ENCODE measurements around the gene PSD4.
A peak's percentile ranks its signal among the peaks of the same experiment; 100 is the strongest.

The PSD4 gene

DNA sequence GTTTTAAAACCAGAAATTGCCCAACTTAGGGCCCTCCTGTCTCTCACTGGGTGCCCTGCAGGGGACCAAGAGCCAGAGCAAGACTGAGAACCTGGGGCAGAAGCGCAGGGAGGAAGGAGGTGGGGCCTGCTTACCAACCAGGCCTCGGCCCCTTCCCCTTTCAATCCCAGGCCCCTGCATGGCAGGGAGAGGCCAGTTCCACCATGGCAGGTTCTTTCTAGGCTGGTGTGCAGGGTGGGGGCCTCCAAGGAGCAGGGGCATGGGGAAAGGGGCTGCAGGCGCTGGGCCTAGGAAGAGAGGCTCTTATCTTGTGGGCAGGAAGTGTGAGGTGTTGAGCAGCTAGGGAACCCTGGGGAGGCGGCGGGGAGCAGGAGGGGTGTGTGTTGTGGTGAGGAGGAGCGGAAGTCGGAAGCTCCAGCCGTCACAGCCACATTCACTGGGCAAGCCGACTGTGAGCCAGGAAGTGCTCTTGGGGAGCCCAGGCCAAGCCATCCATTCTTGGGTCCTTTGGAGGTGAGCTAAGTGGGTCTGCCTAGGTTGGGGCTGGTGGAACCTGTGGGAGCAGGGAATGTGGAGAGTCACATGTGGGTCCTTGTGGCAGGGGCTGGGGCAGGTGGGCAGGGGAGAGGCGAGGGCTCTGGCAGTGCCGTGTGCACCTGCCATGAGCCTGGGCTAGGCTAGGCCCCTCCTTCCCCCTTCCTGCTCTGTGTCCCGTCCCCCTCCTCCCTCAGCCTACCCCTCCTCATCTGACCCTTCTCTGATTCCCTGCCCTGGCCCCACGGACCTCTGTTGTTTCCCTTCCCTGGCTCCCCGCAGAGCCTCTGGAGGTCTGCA lies at the start of gene PSD4:
Gene PSD4 (plus strand): TSS at position 430 of the 834 bp plus-strand sequence. CDS start 8,486 bp downstream, outside the sequence.
- DNase-seq = no peak

- DNase-seq = no peak
These were observed 49.4 kb upstream of the PSD4 start for GRCh38 chr2:113124181-113124961.

- no peak for DNase-seq
These were observed 48.6 kb upstream of the PSD4 start for GRCh38 chr2:113124984-113125855.

DNA sequence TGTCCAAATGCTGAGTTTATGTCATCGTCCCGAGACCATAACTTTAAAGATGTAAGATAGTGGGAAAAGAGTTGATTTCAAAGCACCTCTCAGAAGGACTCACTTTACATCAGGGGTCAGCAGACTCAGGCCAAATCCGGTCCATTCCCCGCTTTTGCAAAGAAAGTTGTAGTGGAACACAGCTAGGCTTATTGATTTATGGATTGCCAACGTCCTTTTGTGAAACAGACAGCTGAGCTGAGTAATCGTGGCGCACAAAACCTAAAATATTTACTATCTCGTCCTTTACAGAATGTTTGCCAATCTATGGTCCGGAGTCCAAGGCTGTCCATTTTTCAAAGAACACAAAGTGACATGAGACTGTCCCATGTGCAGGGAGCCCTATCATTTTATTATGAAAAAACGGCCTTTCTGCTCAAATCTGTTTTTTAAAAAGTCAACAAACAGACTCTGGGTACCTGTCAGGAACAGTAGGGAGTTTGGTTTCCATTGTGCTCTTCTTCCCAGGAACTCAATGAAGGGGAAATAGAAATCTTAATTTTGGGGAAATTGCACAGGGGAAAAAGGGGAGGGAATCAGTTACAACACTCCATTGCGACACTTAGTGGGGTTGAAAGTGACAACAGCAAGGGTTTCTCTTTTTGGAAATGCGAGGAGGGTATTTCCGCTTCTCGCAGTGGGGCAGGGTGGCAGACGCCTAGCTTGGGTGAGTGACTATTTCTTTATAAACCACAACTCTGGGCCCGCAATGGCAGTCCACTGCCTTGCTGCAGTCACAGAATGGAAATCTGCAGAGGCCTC lies 46.7 kb upstream of the PSD4 start, which contains the start of gene IL1RN:
Gene IL1RN (plus strand): TSS at position 754 of the 801 bp plus-strand sequence. CDS start 27 bp downstream, at position 781.
- no peak for DNase-seq

DNA sequence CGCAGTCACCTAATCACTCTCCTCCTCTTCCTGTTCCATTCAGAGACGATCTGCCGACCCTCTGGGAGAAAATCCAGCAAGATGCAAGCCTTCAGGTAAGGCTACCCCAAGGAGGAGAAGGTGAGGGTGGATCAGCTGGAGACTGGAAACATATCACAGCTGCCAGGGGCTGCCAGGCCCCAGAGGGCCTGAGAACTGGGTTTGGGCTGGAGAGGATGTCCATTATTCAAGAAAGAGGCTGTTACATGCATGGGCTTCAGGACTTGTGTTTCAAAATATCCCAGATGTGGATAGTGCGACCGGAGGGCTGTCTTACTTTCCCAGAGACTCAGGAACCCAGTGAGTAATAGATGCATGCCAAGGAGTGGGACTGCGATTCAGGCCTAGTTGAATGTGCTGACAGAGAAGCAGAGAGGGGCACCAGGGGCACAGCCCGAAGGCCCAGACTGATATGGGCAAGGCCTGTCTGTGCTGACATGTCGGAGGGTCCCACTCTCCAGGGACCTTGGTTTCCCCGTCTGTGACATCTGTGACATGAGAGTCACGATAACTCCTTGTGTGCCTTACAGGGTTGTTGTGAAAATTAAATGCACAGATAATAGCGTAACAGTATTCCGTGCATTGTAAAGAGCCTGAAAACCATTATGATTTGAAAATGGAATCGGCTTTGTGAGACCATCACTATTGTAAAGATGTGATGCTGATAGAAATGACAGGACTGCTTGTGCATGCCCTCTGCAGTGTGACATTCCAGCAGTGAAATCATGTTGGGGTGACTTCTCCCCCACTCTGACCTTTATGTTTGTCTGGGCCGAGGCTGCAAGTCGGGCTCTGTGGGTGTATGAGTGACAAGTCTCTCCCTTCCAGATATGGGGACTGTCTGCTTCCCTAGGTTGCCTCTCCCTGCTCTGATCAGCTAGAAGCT lies 45.9 kb upstream of the PSD4 start:
- no peak for DNase-seq

DNA sequence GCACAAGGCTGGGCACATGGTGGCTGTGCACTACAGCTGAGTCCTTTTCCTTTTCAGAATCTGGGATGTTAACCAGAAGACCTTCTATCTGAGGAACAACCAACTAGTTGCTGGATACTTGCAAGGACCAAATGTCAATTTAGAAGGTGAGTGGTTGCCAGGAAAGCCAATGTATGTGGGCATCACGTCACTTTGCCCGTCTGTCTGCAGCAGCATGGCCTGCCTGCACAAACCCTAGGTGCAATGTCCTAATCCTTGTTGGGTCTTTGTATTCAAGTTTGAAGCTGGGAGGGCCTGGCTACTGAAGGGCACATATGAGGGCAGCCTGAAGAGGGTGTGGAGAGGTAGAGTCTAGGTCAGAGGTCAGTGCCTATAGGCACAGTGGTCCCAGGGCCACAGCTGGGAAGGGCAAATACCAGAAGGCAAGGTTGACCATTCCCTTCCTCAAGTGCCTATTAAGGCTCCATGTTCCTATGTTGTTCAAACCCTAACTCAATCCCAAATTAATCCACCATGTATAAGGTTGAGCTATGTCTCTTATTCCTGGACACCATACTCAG lies 44.2 kb upstream of the PSD4 start:
- DNase-seq = no peak

DNA sequence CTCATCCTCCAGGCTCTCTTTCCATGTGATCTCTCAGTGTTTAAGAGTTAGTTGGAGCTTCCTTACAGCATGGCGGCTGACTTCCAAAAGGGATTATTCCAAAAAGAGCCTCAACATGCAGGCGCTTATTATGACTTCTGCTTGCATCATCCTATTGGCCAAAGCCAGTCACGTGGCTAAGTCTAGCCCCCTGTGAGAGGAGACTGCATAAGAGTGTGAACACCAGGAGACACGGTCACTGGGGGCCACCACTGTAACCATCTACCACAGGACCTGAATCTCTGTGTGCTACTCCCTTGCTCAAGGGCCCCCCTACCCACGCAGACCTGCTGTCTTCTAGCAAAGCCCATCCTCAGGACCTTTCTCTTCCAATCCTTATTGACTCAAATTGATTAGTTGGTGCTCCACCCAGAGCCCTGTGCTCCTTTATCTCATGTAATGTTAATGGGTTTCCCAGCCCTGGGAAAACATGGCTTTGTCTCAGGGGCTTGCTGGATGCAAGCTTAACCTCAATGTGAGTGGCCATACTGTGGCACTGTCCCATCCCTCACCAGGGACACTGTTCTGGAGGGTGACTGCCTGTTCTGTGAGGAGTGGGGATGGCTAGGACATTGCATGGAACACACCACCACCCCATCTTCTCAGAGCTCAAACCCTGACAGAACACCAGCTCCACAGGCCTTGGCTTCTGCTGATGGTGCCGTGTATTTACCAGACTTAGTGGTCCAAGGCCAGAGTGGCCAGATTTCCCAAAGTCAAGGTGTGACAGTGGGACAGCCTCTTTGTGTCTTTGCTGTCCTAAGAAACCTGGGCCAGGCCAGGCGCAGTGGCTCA lies 42.2 kb upstream of the PSD4 start:
- DNase-seq = no peak

DNA sequence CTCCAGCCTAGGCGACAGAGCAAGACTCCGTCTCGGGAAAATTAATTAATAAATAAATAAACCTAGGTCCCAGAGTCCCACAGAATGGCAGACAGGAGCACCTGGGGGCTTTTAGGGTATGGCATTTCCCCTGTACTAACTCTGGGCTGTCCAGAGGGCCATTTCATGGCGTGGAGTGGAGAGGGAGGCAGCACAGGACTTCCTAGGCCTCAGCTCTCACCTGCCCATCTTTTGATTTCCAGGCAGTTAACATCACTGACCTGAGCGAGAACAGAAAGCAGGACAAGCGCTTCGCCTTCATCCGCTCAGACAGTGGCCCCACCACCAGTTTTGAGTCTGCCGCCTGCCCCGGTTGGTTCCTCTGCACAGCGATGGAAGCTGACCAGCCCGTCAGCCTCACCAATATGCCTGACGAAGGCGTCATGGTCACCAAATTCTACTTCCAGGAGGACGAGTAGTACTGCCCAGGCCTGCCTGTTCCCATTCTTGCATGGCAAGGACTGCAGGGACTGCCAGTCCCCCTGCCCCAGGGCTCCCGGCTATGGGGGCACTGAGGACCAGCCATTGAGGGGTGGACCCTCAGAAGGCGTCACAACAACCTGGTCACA lies 41.3 kb upstream of the PSD4 start:
- no peak for DNase-seq

DNA sequence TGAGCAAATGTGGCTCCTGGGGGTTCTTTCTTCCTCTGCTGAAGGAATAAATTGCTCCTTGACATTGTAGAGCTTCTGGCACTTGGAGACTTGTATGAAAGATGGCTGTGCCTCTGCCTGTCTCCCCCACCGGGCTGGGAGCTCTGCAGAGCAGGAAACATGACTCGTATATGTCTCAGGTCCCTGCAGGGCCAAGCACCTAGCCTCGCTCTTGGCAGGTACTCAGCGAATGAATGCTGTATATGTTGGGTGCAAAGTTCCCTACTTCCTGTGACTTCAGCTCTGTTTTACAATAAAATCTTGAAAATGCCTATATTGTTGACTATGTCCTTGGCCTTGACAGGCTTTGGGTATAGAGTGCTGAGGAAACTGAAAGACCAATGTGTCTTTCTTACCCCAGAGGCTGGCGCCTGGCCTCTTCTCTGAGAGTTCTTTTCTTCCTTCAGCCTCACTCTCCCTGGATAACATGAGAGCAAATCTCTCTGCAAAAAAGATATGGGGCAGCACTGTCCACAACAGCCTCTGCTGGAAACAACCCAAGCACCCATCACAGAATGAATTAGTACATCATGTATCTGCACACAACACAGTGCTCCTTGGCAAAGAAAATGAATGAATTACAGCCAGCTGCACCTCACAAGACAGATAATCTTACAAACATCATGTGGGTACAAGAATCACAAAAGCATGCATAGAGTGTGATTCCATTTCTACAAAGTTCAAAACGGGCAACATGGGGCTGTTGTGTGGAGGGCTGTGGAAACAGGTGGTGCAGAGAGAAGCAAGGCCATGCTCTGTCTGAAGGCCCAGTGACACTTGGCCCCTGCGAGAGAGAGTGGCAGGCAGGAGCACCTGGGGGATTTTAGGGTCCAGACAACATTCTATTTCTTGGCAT lies 39.8 kb upstream of the PSD4 start:
- no peak for DNase-seq

GRCh38 chr2:113134717-113135116 lies 39.1 kb upstream of the PSD4 start:
- no peak for DNase-seq

DNA sequence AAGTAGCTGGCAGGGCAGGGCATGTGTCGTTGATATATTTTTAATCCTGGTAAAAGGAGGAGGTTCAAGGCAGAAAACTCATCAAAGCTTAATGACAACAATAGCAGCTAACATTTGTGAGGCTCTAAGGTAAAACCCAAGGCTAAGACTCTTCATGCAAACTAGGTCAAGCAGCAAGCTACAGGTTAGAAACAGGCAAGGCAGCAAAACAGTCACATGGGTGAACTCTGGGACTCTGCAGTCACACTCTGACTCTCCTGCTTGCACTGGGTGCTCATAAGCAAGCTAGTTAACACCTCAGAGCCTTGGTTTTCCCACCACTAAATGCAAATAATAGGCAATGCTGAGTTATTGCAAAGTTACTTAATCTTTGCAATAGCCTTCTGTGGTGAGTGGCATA lies 38.5 kb upstream of the PSD4 start:
- no peak for DNase-seq

GRCh38 chr2:113136828-113137775 lies 36.7 kb upstream of the PSD4 start:
- peak; percentile 4 for DNase-seq

DNA sequence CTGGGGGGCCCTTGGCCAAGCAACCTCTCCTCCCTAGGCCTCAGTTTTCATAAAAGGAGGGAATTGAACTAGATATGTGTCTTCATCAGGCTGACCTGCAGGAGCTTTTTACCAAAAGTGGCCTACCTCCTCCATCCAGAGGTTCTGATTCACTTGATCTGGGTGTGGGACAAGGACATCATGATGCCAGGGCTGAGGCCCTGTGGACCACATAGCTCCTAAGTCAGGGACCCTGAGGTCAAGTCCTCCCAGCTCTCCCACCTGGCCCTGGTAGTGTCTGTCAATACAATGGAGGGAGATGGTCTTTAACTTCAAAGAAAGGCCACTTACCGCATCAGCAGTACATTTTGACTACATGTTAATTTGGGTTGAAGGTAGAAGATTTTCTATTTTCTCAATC lies 35.9 kb upstream of the PSD4 start:
- DNase-seq = no peak

DNA sequence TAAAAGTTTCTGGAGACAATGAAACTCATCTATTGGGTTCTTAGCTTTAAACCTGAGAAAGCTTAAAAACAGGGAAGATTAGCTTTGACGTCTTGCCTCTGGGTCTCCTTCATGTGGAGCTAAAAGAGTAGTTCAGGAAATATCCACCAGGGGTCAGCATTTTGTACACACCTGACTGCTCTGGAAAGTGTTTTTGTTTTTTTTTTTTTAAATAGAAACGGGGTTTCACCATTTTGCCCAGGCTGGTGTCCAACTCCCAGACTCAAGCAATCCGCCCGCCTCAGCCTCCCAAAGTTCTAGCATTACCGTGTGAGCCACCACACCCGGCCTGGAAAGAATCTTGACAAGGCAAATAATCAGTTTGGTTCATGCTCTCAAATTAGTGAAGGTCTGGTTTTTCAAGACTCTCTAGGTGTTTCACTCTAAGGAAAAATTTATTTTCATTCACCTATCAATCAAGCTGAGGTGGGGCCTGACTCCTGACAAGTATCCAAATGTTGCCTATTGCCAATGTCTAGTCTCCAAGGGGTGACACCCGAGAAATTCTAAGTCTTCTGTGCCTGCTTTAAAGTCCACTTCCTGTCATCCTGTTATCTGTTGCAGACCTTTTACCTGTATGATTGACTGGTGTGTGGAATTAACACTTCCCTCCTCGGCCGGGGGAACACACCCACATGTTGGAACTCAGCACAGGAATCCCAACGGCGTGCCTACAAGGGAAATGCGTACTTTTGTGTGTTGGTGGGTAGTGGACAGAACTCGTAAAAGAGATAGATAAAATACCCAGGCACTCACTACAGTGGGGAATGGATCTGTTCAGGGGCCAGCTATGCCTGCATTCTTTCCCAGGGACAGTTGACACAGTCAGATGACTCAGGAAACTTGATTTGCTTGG lies 35.1 kb upstream of the PSD4 start:
- peak; percentile 34 for DNase-seq

- DNase-seq = no peak
These were observed 32.3 kb upstream of the PSD4 start for GRCh38 chr2:113141451-113141850.

DNA sequence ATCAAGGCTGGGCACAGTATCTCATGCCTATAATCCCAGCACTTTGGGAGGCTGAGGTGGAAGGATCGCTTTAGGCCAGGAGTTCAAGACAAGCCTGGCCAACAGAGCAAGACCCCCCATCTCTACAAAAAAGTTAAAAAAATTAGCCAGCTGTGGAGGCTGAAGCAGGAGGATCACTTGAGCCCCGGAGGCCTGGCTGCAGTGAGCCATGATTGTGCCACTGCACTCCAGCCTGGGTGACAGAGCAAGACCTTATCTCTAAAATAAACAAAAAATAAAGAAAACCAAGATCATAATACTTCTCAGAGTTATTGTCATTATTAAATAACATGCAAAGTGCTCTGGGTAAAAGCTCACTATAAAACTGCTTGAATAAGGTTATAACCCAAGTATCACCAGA lies 31.5 kb upstream of the PSD4 start:
- DNase-seq = no peak

All from SHP77 treated with DMSO at 0.1 percent for 48 hours (cell line).